ENCODE measurements around the gene TTC28.

GRCh38 chr22:28414913-28415312 is 264.7 kb downstream of the TTC28 start:
- TF ChIP-seq POLR2AphosphoS5 (IDR thresholded peaks at IDR 0.05; ENCODE audit: insufficient read depth, low read depth, low read length) (no peak), CTCF (IDR thresholded peaks at IDR 0.05; ENCODE audit: extremely low read depth in 1 of 2, insufficient read depth in 1 of 2, low read depth in 1 of 2, low read length in 2 of 2) (no peak), EZH2 (IDR thresholded peaks at IDR 0.05; ENCODE audit: borderline replicate concordance, low read depth, low read length, severe bottlenecking) (no peak), POLR2A (IDR thresholded peaks at IDR 0.05; ENCODE audit: low read depth, low read length) (no peak)

Data from endothelial cell of umbilical vein (primary cell).